ENCODE data around the gene SORCS2.

SORCS2 gene

DNA sequence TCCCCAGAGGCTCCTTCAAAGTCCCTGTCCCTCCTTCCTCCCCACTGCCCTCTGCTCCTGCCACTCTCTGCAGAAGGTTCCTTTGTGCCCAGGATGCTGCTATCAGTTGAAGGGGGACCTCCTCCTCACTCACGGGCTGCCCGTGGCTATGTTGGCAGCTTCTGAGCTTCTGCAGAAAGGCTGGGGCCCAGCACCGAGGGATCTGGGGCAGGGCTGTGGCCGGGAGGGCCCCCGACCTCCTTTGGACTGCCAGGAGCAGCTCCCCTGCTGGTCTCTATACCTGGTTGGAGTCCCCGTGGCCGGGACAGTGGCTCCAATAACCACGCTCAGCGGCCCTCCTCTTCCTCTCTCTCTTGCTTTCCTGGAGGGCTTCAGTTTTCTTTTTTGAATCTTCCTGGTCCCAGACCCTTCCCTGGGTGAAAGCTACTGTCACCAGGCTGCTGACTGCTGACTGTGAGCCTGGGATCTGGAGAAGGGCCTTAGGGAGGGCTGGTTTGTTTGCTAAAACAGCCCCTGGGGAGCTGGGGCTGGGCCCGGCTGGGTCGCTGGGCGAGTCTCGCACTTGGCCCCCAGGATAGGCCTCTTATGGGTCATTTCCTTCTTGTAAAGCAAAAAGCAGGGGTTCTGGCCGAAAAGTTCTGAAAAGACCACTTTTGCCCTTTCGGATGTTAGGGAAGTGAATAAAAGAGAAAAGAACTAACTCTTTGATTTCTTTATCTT lies 46.9 kb downstream of the SORCS2 start:
- H3K4me3 ChIP-seq (ENCODE audit: control insufficient read depth, low read depth, low read length): no peak overlapping the region
- TF ChIP-seq, protein P1, sequence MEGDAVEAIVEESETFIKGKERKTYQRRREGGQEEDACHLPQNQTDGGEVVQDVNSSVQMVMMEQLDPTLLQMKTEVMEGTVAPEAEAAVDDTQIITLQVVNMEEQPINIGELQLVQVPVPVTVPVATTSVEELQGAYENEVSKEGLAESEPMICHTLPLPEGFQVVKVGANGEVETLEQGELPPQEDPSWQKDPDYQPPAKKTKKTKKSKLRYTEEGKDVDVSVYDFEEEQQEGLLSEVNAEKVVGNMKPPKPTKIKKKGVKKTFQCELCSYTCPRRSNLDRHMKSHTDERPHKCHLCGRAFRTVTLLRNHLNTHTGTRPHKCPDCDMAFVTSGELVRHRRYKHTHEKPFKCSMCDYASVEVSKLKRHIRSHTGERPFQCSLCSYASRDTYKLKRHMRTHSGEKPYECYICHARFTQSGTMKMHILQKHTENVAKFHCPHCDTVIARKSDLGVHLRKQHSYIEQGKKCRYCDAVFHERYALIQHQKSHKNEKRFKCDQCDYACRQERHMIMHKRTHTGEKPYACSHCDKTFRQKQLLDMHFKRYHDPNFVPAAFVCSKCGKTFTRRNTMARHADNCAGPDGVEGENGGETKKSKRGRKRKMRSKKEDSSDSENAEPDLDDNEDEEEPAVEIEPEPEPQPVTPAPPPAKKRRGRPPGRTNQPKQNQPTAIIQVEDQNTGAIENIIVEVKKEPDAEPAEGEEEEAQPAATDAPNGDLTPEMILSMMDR (IDR thresholded peaks at IDR 0.05; ENCODE audit: control insufficient read depth, insufficient read depth, low read depth, low read length, missing control alignments): no peak
- no peak for DNase-seq (ENCODE audit: low read depth)

DNA sequence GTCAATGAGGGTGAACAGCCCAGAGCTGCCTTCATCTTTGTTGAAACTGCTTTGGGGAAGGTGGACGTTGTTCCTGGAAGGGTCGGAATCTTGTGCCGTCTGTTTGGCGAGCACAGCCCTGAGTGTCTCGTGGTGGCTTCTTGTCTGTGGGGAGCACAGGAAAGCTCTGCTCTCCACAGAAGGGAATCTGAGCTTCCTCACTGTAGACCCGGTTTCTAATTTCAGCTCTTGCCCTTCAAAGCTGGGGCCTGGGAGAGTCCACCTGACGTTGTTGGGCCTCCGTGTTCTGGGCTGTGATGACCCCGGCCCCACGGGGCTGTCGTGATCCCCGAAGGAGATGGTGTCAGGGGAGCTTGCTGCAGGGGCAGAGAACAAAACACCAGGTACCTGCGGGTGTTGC lies 47.5 kb downstream of the SORCS2 start:
- no peak for DNase-seq (ENCODE audit: low read depth)
- TF ChIP-seq, protein P1 (IDR thresholded peaks at IDR 0.05; ENCODE audit: control insufficient read depth, insufficient read depth, low read depth, low read length, missing control alignments): no peak

DNA sequence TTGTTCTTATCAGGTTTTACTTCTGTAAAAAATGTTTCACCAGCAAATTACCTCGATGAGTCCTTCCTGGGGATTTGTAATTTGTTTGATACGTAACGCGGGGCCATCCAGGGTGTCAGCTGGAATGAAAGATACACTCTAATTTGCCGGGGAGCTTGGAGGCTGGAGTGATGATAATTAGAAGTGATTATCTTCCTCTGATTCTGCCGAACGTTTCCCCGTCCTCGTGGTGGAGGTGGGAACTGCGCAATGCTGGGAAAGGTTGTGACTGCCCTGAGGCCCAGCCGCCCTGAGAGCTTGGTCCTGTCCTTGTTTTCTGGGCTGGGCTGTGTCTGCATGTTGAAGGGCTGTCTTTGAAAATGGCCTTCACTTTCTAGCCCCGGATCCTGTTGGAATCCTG lies 48.0 kb downstream of the SORCS2 start:
- no peak overlapping the region for H3K4me3 ChIP-seq (ENCODE audit: control insufficient read depth, low read depth, low read length)
- DNase-seq (ENCODE audit: low read depth): no peak
- TF ChIP-seq, protein P1 (IDR thresholded peaks at IDR 0.05; ENCODE audit: control insufficient read depth, insufficient read depth, low read depth, low read length, missing control alignments): no peak

More for the DNA sequence above, 47.5 kb downstream of the SORCS2 start:
- H3K4me3 ChIP-seq (ENCODE audit: control insufficient read depth, low read depth, low read length): no peak overlapping the region

DNA sequence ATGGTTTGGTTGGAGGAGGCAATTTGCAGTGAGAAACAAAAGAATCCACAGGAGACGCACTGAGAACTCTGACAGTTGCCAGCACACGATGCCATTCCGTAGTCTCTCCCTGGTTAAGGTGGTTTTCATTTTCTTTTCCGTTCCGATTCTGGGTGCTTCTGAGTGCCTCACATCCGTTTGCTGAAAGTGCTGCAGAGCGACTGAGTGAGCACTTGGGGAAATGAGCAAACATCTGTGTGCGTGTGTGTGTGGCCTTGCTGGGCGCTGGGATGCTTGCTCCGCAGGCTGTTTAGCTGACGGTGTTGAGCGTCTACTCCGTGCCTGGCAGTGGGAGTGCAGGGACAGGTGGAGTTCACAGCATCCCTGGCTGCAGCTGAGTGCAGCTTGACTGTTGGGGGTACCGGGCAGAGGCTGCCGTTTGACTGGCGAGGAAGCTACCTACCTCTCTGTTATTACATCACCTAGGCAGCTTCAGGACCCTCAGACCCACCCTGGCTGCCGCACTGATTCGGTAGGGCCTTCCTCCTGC lies 49.3 kb downstream of the SORCS2 start:
- TF ChIP-seq, protein P1 (IDR thresholded peaks at IDR 0.05; ENCODE audit: control insufficient read depth, insufficient read depth, low read depth, low read length, missing control alignments): no peak
- DNase-seq (ENCODE audit: low read depth): no peak
- no peak overlapping the region for H3K4me3 ChIP-seq (ENCODE audit: control insufficient read depth, low read depth, low read length)

DNA sequence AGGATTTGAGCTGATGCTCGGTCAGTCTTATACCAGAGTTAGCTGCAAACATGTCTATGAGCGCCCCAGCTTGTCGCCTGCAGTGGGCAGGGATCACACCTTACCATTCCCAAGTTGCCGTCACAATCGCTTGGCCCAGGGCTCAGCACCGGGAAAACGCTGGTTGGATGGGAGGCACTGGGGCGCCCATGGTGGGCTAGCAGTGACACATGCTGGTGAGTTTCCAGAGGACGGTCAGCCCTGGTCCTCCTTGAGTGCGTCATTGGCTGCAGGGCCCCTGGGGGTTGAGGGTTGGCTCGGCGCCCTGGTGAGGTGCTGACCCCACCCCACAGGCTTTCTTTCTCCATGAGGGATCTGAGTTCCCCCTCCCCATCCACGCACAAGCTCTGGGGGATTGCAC lies 50.4 kb downstream of the SORCS2 start:
- H3K4me3 ChIP-seq (ENCODE audit: control insufficient read depth, low read depth, low read length): no peak overlapping the region
- TF ChIP-seq, protein P1 (IDR thresholded peaks at IDR 0.05; ENCODE audit: control insufficient read depth, insufficient read depth, low read depth, low read length, missing control alignments): no peak
- DNase-seq (ENCODE audit: low read depth): no peak

DNA sequence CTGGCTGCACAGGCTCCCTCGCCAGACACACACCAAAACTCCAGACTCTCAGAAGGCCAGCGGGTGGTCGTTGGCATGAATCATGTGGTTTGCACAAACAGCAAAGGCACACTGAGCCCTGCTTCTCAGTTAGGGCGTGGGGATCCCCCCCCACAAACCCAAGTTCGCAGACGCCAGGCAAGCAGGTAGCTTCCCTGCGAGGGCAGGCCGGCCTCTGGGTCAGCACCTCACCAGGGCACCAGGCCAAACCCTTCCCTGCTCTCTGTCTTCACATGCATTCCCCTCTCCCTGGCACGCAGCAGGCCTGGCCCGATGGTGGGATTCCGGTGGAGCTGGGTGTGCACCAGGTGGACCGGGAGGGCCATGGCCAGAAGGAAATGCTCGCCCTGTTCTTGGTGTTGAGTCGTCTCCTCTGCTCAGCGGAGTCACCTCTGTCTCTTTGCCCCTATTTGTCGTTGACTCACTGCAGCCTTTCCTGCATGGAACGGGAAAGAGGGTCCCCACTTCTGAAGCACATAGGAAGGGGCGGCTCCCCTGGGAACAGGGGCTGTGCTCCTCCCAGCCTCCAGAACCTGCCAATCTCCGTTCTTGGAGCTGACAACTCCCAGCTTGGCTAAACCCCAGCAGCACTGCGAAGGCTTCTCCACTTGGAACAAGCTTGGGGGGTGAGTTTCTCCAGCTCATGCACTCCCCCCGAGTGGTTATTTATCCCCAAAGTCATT lies 51.4 kb downstream of the SORCS2 start:
- TF ChIP-seq, protein P1 (IDR thresholded peaks at IDR 0.05; ENCODE audit: control insufficient read depth, insufficient read depth, low read depth, low read length, missing control alignments): no peak
- no peak for DNase-seq (ENCODE audit: low read depth)
- H3K4me3 ChIP-seq (ENCODE audit: control insufficient read depth, low read depth, low read length): no peak overlapping the region
